ENCODE results near the gene FANCG.

The FANCG gene

DNA sequence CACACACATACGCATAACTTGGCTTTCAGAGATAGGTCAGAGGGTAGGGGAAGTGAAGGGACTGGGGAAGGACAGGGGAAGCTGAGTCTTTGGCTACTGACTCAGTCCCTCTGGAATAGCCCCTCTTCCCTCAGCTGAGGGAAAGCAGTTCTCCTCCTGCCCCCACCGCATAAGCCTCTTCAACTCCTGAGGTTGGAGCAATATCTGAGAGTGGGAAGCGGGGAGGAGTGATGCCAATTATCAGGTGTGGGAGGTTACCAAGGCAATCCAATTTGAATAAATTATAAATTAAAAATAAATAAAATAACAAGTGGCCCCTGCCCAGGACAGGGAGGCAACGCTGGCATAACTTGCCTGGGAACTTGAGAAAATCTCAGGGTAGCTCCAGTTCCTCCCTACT lies 24.8 kb upstream of the FANCG start:
- H3K36me3 ChIP-seq (ENCODE audit: control insufficient read depth in 2 of 2, insufficient read depth in 1 of 2, low read length in 2 of 2) = peaks cover 0 to 67% of the 10 kb centered on the region in 2 experiments; a peak in 1 of 3 replicates
- POLR2A ChIA-PET = interaction anchor here (2.5 to 6.4 kb wide), 3 partner anchors 11 to 33 kb away, joined by 24 to 92 read pairs (median 26); partner anchors contain the start of genes ATOSB, FANCG and VCP
- no peak overlapping the region for H3K4me3 ChIP-seq (ENCODE audit: low read depth, low read length)
- no peak overlapping the region for H3K27ac ChIP-seq (ENCODE audit: extremely low read depth, low read depth, low read length)
- no peaks in the 10 kb centered on the region for H3K9me3 ChIP-seq (ENCODE audit: control insufficient read depth, insufficient read depth, low read depth, low read length)
- CTCF ChIA-PET = interaction anchor here (0.6 to 2.0 kb wide), 5 partner anchors 8 to 205 kb away, joined by 3 to 12 read pairs (median 6); partner anchors contain the start of gene PIGO
- TF ChIP-seq ZNF561 (tag by site-specific recombination; IDR thresholded peaks at IDR 0.05; ENCODE audit: borderline replicate concordance) (no peak), KLF8 (tag by site-specific recombination; IDR thresholded peaks at IDR 0.05) (no peak), ZNF174 (tag by site-specific recombination; IDR thresholded peaks at IDR 0.05) (no peak), ZNF324 (tag by site-specific recombination; IDR thresholded peaks at IDR 0.05) (no peak), OVOL3 (tag by site-specific recombination; IDR thresholded peaks at IDR 0.05) (no peak), ZNF837 (tag by site-specific recombination; IDR thresholded peaks at IDR 0.05) (no peak), ZNF221 (tag by site-specific recombination; IDR thresholded peaks at IDR 0.05; ENCODE audit: borderline replicate concordance) (no peak)
- TF ChIP-seq, protein P1, sequence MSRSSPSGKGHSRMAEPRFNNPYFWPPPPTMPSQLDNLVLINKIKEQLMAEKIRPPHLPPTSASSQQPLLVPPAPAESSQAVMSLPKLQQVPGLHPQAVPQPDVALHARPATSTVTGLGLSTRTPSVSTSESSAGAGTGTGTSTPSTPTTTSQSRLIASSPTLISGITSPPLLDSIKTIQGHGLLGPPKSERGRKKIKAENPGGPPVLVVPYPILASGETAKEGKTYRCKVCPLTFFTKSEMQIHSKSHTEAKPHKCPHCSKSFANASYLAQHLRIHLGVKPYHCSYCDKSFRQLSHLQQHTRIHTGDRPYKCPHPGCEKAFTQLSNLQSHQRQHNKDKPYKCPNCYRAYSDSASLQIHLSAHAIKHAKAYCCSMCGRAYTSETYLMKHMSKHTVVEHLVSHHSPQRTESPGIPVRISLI (tag by site-specific recombination; IDR thresholded peaks at IDR 0.05) = no peak
- TF ChIP-seq, protein P2, sequence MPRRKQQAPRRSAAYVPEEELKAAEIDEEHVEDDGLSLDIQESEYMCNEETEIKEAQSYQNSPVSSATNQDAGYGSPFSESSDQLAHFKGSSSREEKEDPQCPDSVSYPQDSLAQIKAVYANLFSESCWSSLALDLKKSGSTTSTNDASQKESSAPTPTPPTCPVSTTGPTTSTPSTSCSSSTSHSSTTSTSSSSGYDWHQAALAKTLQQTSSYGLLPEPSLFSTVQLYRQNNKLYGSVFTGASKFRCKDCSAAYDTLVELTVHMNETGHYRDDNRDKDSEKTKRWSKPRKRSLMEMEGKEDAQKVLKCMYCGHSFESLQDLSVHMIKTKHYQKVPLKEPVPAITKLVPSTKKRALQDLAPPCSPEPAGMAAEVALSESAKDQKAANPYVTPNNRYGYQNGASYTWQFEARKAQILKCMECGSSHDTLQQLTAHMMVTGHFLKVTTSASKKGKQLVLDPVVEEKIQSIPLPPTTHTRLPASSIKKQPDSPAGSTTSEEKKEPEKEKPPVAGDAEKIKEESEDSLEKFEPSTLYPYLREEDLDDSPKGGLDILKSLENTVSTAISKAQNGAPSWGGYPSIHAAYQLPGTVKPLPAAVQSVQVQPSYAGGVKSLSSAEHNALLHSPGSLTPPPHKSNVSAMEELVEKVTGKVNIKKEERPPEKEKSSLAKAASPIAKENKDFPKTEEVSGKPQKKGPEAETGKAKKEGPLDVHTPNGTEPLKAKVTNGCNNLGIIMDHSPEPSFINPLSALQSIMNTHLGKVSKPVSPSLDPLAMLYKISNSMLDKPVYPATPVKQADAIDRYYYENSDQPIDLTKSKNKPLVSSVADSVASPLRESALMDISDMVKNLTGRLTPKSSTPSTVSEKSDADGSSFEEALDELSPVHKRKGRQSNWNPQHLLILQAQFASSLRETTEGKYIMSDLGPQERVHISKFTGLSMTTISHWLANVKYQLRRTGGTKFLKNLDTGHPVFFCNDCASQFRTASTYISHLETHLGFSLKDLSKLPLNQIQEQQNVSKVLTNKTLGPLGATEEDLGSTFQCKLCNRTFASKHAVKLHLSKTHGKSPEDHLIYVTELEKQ (tag by site-specific recombination; IDR thresholded peaks at IDR 0.05; ENCODE audit: borderline replicate concordance) = no peak
- no peaks in the 10 kb centered on the region for H3K4me1 ChIP-seq (ENCODE audit: control insufficient read depth, insufficient read depth, low read length)

DNA sequence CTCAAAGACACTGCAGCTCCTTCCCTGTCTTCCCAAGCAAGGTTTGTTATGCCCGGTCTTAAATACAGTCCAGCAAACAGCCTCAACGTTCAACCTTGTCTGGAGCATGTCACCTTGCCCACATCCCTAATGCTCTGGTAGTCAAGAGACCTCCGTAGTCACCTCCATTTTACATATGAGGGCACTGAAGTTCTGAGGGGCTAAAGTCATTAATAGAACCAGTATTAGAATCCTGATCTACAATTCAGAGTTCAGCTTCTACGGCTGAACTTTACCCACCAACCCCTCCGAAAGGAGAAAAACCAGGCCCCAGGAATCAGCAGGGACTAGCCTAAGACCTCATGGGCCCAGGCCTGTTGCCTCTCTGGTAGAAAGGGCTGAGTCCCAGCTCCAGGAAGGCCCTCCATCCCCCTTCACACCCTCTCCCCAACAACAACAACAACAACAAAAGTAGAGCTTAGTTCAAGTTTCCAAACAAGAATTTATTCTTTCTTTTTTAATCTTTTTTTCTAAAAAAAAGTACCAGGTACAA lies 24.0 kb upstream of the FANCG start:
- Histone ChIP-seq H3K9me3 (ENCODE audit: control insufficient read depth, insufficient read depth, low read depth, low read length) (no peaks in the 10 kb centered on the region), H3K27ac (ENCODE audit: extremely low read depth, low read depth, low read length) (peak overlapping the region; percentile 66; the same call in 1 of the 2 replicates), H3K36me3 (ENCODE audit: control insufficient read depth in 2 of 2, insufficient read depth in 1 of 2, low read length in 2 of 2) (peaks cover 0 to 71% of the 10 kb centered on the region in 2 experiments; a peak in 1 of 3 replicates), H3K4me1 (ENCODE audit: control insufficient read depth, insufficient read depth, low read length) (no peaks in the 10 kb centered on the region), H3K4me3 (ENCODE audit: low read depth, low read length) (peak overlapping the region; percentile 83)
- TF ChIP-seq IKZF3 (tag by site-specific recombination; IDR thresholded peaks at IDR 0.05) (peak; percentile 52; the same call in 1 of the 2 replicates), ZBTB20 (tag by site-specific recombination; IDR thresholded peaks at IDR 0.05) (peak; percentile 90)
- TF ChIP-seq, protein P3, sequence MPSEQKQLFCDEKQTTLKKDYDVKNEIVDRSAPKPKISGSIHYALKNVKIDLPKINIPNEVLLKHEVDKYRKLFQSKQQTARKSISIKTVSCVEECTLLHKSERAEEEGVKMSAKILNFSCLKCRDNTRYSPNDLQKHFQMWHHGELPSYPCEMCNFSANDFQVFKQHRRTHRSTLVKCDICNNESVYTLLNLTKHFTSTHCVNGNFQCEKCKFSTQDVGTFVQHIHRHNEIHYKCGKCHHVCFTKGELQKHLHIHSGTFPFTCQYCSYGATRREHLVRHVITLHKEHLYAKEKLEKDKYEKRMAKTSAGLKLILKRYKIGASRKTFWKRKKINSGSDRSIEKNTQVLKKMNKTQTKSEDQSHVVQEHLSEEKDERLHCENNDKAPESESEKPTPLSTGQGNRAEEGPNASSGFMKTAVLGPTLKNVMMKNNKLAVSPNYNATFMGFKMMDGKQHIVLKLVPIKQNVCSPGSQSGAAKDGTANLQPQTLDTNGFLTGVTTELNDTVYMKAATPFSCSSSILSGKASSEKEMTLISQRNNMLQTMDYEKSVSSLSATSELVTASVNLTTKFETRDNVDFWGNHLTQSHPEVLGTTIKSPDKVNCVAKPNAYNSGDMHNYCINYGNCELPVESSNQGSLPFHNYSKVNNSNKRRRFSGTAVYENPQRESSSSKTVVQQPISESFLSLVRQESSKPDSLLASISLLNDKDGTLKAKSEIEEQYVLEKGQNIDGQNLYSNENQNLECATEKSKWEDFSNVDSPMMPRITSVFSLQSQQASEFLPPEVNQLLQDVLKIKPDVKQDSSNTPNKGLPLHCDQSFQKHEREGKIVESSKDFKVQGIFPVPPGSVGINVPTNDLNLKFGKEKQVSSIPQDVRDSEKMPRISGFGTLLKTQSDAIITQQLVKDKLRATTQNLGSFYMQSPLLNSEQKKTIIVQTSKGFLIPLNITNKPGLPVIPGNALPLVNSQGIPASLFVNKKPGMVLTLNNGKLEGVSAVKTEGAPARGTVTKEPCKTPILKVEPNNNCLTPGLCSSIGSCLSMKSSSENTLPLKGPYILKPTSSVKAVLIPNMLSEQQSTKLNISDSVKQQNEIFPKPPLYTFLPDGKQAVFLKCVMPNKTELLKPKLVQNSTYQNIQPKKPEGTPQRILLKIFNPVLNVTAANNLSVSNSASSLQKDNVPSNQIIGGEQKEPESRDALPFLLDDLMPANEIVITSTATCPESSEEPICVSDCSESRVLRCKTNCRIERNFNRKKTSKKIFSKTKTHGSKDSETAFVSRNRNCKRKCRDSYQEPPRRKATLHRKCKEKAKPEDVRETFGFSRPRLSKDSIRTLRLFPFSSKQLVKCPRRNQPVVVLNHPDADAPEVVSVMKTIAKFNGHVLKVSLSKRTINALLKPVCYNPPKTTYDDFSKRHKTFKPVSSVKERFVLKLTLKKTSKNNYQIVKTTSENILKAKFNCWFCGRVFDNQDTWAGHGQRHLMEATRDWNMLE (tag by site-specific recombination; conservative IDR thresholded peaks at IDR 0.05; ENCODE audit: low read depth) = no peak
- ChIA-PET CTCF (interaction anchor here (0.8 to 2.0 kb wide), 5 partner anchors 9 to 204 kb away, joined by 4 to 7 read pairs (median 5); partner anchors contain the start of gene VCP), POLR2A (interaction anchor here (0.8 to 6.4 kb wide), 13 partner anchors 8 to 629 kb away, joined by 3 to 92 read pairs (median 5); partner anchors contain the start of genes ATOSB, CCDC107, CREB3 and FANCG)

Measured in HEK293 (cell line).